ENCODE data around the gene DAGLA.

Gene DAGLA

GRCh38 chr11:61726775-61727174 is 46.6 kb downstream of the DAGLA start:
- Mint-ChIP-seq H3K36me3 (ENCODE audit: insufficient read depth) (no peaks in the 10 kb centered on the region), H3K27me3 (peaks cover 0 to 5% of the 10 kb centered on the region in 2 donors), H3K9me3 (no peaks in the 10 kb centered on the region), H3K4me1 (ENCODE audit: low read depth in 2 of 2) (no peaks in the 10 kb centered on the region), H3K27ac (peak overlapping the region in 1 of 2 donors; percentile 45), H3K4me3 (no peak overlapping the region)
- ATAC-seq (replicated peaks), result no peak
- no peak for DNase-seq

- H3K4me1 Mint-ChIP-seq (ENCODE audit: low read depth in 2 of 2), result no peaks in the 10 kb centered on the region
- ATAC-seq (replicated peaks) (no peak), DNase-seq (no peak)
- H3K27ac Mint-ChIP-seq, result no peak overlapping the region
- H3K4me3 Mint-ChIP-seq, result no peak overlapping the region
- no peaks in the 10 kb centered on the region for H3K36me3 Mint-ChIP-seq (ENCODE audit: insufficient read depth)
- peaks cover 0 to 5% of the 10 kb centered on the region in 2 donors for H3K27me3 Mint-ChIP-seq
- no peaks in the 10 kb centered on the region for H3K9me3 Mint-ChIP-seq
These were observed 47.2 kb downstream of the DAGLA start for GRCh38 chr11:61727401-61727811.

GRCh38 chr11:61728066-61728939 is 48.1 kb downstream of the DAGLA start:
- no peak for DNase-seq
- H3K4me1 Mint-ChIP-seq (ENCODE audit: low read depth in 2 of 2), result peaks cover 2 to 4% of the 10 kb centered on the region in 2 donors
- no peak overlapping the region for H3K27ac Mint-ChIP-seq
- H3K4me3 Mint-ChIP-seq, result no peak overlapping the region
- H3K9me3 Mint-ChIP-seq, result no peaks in the 10 kb centered on the region
- H3K27me3 Mint-ChIP-seq, result peaks cover 0 to 5% of the 10 kb centered on the region in 2 donors
- ATAC-seq (replicated peaks), result no peak
- no peaks in the 10 kb centered on the region for H3K36me3 Mint-ChIP-seq (ENCODE audit: insufficient read depth)

GRCh38 chr11:61728940-61729219 is 48.7 kb downstream of the DAGLA start:
- Mint-ChIP-seq H3K27ac (peak overlapping the region in 1 of 2 donors; percentile 17), H3K36me3 (ENCODE audit: insufficient read depth) (peaks cover 3% of the 10 kb centered on the region)
- DNase-seq, result no peak

GRCh38 chr11:61730240-61730994 is 50.2 kb downstream of the DAGLA start:
- H3K4me3 Mint-ChIP-seq, result no peak overlapping the region
- no peak for DNase-seq
- no peak for ATAC-seq (replicated peaks)
- peaks cover 3% of the 10 kb centered on the region for H3K36me3 Mint-ChIP-seq (ENCODE audit: insufficient read depth)
- H3K27me3 Mint-ChIP-seq, result peaks cover 0 to 5% of the 10 kb centered on the region in 2 donors
- H3K9me3 Mint-ChIP-seq, result no peaks in the 10 kb centered on the region
- peaks cover 5 to 7% of the 10 kb centered on the region in 2 donors for H3K4me1 Mint-ChIP-seq (ENCODE audit: low read depth in 2 of 2)
- no peak overlapping the region for H3K27ac Mint-ChIP-seq

More at GRCh38 chr11:61728940-61729219, 48.7 kb downstream of the DAGLA start:
- Mint-ChIP-seq H3K4me1 (ENCODE audit: low read depth in 2 of 2) (peaks cover 5 to 7% of the 10 kb centered on the region in 2 donors), H3K27me3 (peaks cover 0 to 5% of the 10 kb centered on the region in 2 donors), H3K9me3 (no peaks in the 10 kb centered on the region), H3K4me3 (no peak overlapping the region)
- no peak for ATAC-seq (replicated peaks)

- peaks cover 5 to 7% of the 10 kb centered on the region in 2 donors for H3K4me1 Mint-ChIP-seq (ENCODE audit: low read depth in 2 of 2)
- H3K27ac Mint-ChIP-seq, result no peak overlapping the region
- H3K9me3 Mint-ChIP-seq, result no peaks in the 10 kb centered on the region
- DNase-seq, result no peak
- peaks cover 3% of the 10 kb centered on the region for H3K36me3 Mint-ChIP-seq (ENCODE audit: insufficient read depth)
- no peak overlapping the region for H3K4me3 Mint-ChIP-seq
- no peak for ATAC-seq (replicated peaks)
- no peaks in the 10 kb centered on the region for H3K27me3 Mint-ChIP-seq
These were observed 51.2 kb downstream of the DAGLA start for GRCh38 chr11:61731211-61731951.

- Mint-ChIP-seq H3K27me3 (no peaks in the 10 kb centered on the region), H3K4me1 (ENCODE audit: low read depth in 2 of 2) (peaks cover 5 to 7% of the 10 kb centered on the region in 2 donors), H3K36me3 (ENCODE audit: insufficient read depth) (peaks cover 3% of the 10 kb centered on the region), H3K9me3 (no peaks in the 10 kb centered on the region), H3K4me3 (no peak overlapping the region), H3K27ac (no peak overlapping the region)
- no peak for DNase-seq
- no peak for ATAC-seq (replicated peaks)
These were observed 51.9 kb downstream of the DAGLA start for GRCh38 chr11:61731952-61732675.

- Mint-ChIP-seq H3K4me3 (no peak overlapping the region), H3K9me3 (no peaks in the 10 kb centered on the region), H3K36me3 (ENCODE audit: insufficient read depth) (peaks cover 3% of the 10 kb centered on the region), H3K4me1 (ENCODE audit: low read depth in 2 of 2) (peaks cover 5 to 7% of the 10 kb centered on the region in 2 donors), H3K27me3 (no peaks in the 10 kb centered on the region), H3K27ac (no peak overlapping the region)
- no peak for ATAC-seq (replicated peaks)
- no peak for DNase-seq
These were observed 52.5 kb downstream of the DAGLA start for GRCh38 chr11:61732705-61733104.

GRCh38 chr11:61733120-61733978 is 53.2 kb downstream of the DAGLA start:
- ATAC-seq (replicated peaks) (peak; percentile 100), DNase-seq (peak; percentile 82 to 87 (median 84))
- Mint-ChIP-seq H3K4me3 (no peak overlapping the region), H3K9me3 (no peaks in the 10 kb centered on the region), H3K4me1 (ENCODE audit: low read depth in 2 of 2) (peaks cover 5 to 7% of the 10 kb centered on the region in 2 donors), H3K27ac (peak overlapping the region; percentile 83 to 92), H3K36me3 (ENCODE audit: insufficient read depth) (peaks cover 3% of the 10 kb centered on the region), H3K27me3 (peaks cover 0 to 5% of the 10 kb centered on the region in 2 donors)

- no peak overlapping the region for H3K27ac Mint-ChIP-seq
These were observed 54.6 kb downstream of the DAGLA start for GRCh38 chr11:61734767-61735166.

GRCh38 chr11:61735391-61735790 is 55.2 kb downstream of the DAGLA start:
- Mint-ChIP-seq H3K27ac (no peak overlapping the region), H3K4me1 (ENCODE audit: low read depth in 2 of 2) (peaks cover 5 to 7% of the 10 kb centered on the region in 2 donors), H3K9me3 (no peaks in the 10 kb centered on the region), H3K36me3 (ENCODE audit: insufficient read depth) (peaks cover 3% of the 10 kb centered on the region), H3K4me3 (no peak overlapping the region), H3K27me3 (peaks cover 0 to 8% of the 10 kb centered on the region in 2 donors)
- no peak for DNase-seq
- ATAC-seq (replicated peaks), result no peak

More at GRCh38 chr11:61734767-61735166, 54.6 kb downstream of the DAGLA start:
- peaks cover 3% of the 10 kb centered on the region for H3K36me3 Mint-ChIP-seq (ENCODE audit: insufficient read depth)
- no peak for ATAC-seq (replicated peaks)
- DNase-seq, result no peak
- H3K4me1 Mint-ChIP-seq (ENCODE audit: low read depth in 2 of 2), result peaks cover 5 to 7% of the 10 kb centered on the region in 2 donors
- H3K27me3 Mint-ChIP-seq, result peaks cover 0 to 8% of the 10 kb centered on the region in 2 donors
- H3K4me3 Mint-ChIP-seq, result no peak overlapping the region
- H3K9me3 Mint-ChIP-seq, result no peaks in the 10 kb centered on the region

GRCh38 chr11:61736310-61736709 is 56.1 kb downstream of the DAGLA start:
- peaks cover 5 to 7% of the 10 kb centered on the region in 2 donors for H3K4me1 Mint-ChIP-seq (ENCODE audit: low read depth in 2 of 2)
- H3K9me3 Mint-ChIP-seq, result no peaks in the 10 kb centered on the region
- H3K4me3 Mint-ChIP-seq, result no peak overlapping the region
- no peak for ATAC-seq (replicated peaks)
- H3K36me3 Mint-ChIP-seq (ENCODE audit: insufficient read depth), result peaks cover 3% of the 10 kb centered on the region
- no peak overlapping the region for H3K27ac Mint-ChIP-seq
- no peak for DNase-seq
- peaks cover 0 to 8% of the 10 kb centered on the region in 2 donors for H3K27me3 Mint-ChIP-seq

Data from effector memory CD8-positive, alpha-beta T cell (primary cell).